BLaER1 (cell line): ENCODE data around the gene CDC27.
"Not testable (repeated sequence)": the region's sequence is repeated elsewhere in the genome, so short reads cannot be mapped to it uniquely, and the experiment has no call there.

ENCODE experiments used
- H3K27ac ChIP-seq: shearing (Covaris generic); formaldehyde crosslinking; 2 replicates; pipeline ENCODE4 v1.8.1; 2022
- H3K27me3 ChIP-seq: shearing (Covaris generic); formaldehyde crosslinking; 2 replicates; pipeline ENCODE4 v1.8.1; 2022
- H3K36me3 ChIP-seq: shearing (Covaris generic); formaldehyde crosslinking; 2 replicates; pipeline ENCODE4 v1.8.1; 2022
- H3K4me1 ChIP-seq: shearing (Covaris generic); formaldehyde crosslinking; 2 replicates; pipeline ENCODE4 v1.8.1; 2022
- H3K4me2 ChIP-seq: shearing (Covaris generic); formaldehyde crosslinking; 2 replicates; pipeline ENCODE4 v1.8.1; 2022
- H3K4me3 ChIP-seq: shearing (Covaris generic); formaldehyde crosslinking; 2 replicates; pipeline ENCODE4 v1.8.1; 2022
- H3K9ac ChIP-seq: shearing (Covaris generic); formaldehyde crosslinking; 2 replicates; pipeline ENCODE4 v1.8.1; 2022
- H3K9me3 ChIP-seq: shearing (Covaris generic); formaldehyde crosslinking; 2 replicates; pipeline ENCODE4 v1.8.1; 2022
- H4K20me1 ChIP-seq: shearing (Covaris generic); formaldehyde crosslinking; 2 replicates; pipeline ENCODE4 v1.8.1; 2022
- Cebpa-rat ChIP-seq: shearing (Covaris generic); IDR thresholded peaks from 2 replicates; pipeline ENCODE4 v1.8.1; 2022

The CDC27 gene

GRCh38 chr17:47220531-47220999 lies 31.5 kb upstream of the CDC27 start:
- no peaks in the 10 kb centered on the region for H4K20me1 ChIP-seq
- peak overlapping the region; percentile 84 for H3K4me2 ChIP-seq
- no peak overlapping the region for H3K4me3 ChIP-seq
- no peaks in the 10 kb centered on the region for H3K27me3 ChIP-seq
- H3K4me1 ChIP-seq, result peaks cover 57% of the 10 kb centered on the region
- no peak overlapping the region; the same call in 1 of the 2 replicates for H3K9ac ChIP-seq
- peaks cover 34% of the 10 kb centered on the region for H3K9me3 ChIP-seq
- peak overlapping the region; percentile 5 for H3K27ac ChIP-seq
- peaks cover 10% of the 10 kb centered on the region; the same call in 1 of the 2 replicates for H3K36me3 ChIP-seq
- no peak for TF ChIP-seq Cebpa-rat

GRCh38 chr17:47219621-47220475 lies 30.8 kb upstream of the CDC27 start:
- no peak overlapping the region for H3K4me3 ChIP-seq
- H3K9ac ChIP-seq, result no peak overlapping the region; the same call in 1 of the 2 replicates
- no peaks in the 10 kb centered on the region for H3K27me3 ChIP-seq
- H4K20me1 ChIP-seq, result no peaks in the 10 kb centered on the region
- peaks cover 30% of the 10 kb centered on the region for H3K9me3 ChIP-seq
- H3K36me3 ChIP-seq, result peaks cover 10% of the 10 kb centered on the region; the same call in 1 of the 2 replicates
- peaks cover 57% of the 10 kb centered on the region for H3K4me1 ChIP-seq
- peak overlapping the region; percentile 84 for H3K4me2 ChIP-seq
- TF ChIP-seq Cebpa-rat, result no peak
- H3K27ac ChIP-seq, result peak overlapping the region; percentile 72

- peak overlapping the region; percentile 84 for H3K4me2 ChIP-seq
These were observed 29.9 kb upstream of the CDC27 start for GRCh38 chr17:47218896-47219430.

GRCh38 chr17:47217279-47217678 lies 28.2 kb upstream of the CDC27 start:
- not testable (repeated sequence) for H3K9me3 ChIP-seq, H3K27me3 ChIP-seq, H3K36me3 ChIP-seq, H3K27ac ChIP-seq, H3K9ac ChIP-seq, H3K4me3 ChIP-seq, H4K20me1 ChIP-seq
- peaks cover 57% of the 10 kb centered on the region for H3K4me1 ChIP-seq
- peak overlapping the region; percentile 84 for H3K4me2 ChIP-seq

More at GRCh38 chr17:47218896-47219430, 29.9 kb upstream of the CDC27 start:
- Histone ChIP-seq H3K27me3 (no peaks in the 10 kb centered on the region), H4K20me1 (no peaks in the 10 kb centered on the region), H3K4me1 (peaks cover 57% of the 10 kb centered on the region), H3K9me3 (peaks cover 22% of the 10 kb centered on the region), H3K27ac (peak overlapping the region; percentile 72), H3K36me3 (peaks cover 10% of the 10 kb centered on the region; the same call in 1 of the 2 replicates), H3K4me3 (no peak overlapping the region), H3K9ac (peak overlapping the region; percentile 35; the same call in 1 of the 2 replicates)
- no peak for TF ChIP-seq Cebpa-rat

GRCh38 chr17:47216821-47217220 lies 27.7 kb upstream of the CDC27 start:
- Histone ChIP-seq H3K4me2 (peak overlapping the region; percentile 84), H3K4me1 (peaks cover 54% of the 10 kb centered on the region)
- not testable (repeated sequence) for H3K4me3 ChIP-seq, H4K20me1 ChIP-seq, H3K36me3 ChIP-seq, H3K9ac ChIP-seq, H3K27me3 ChIP-seq, H3K9me3 ChIP-seq, H3K27ac ChIP-seq

- Histone ChIP-seq H3K4me1 (peaks cover 49% of the 10 kb centered on the region), H3K27ac (no peak overlapping the region)
These were observed 25.8 kb upstream of the CDC27 start for GRCh38 chr17:47214931-47215330.

GRCh38 chr17:47213540-47213939 lies 24.4 kb upstream of the CDC27 start:
- no peaks in the 10 kb centered on the region for H4K20me1 ChIP-seq
- H3K4me1 ChIP-seq, result peaks cover 49% of the 10 kb centered on the region
- no peak overlapping the region for H3K4me3 ChIP-seq
- H3K36me3 ChIP-seq, result no peaks in the 10 kb centered on the region
- no peak overlapping the region for H3K4me2 ChIP-seq
- no peak for TF ChIP-seq Cebpa-rat
- H3K9me3 ChIP-seq, result no peaks in the 10 kb centered on the region
- no peak overlapping the region for H3K27ac ChIP-seq
- no peaks in the 10 kb centered on the region for H3K27me3 ChIP-seq
- no peak overlapping the region for H3K9ac ChIP-seq

More at GRCh38 chr17:47214931-47215330, 25.8 kb upstream of the CDC27 start:
- Histone ChIP-seq H3K27me3 (no peaks in the 10 kb centered on the region), H3K9ac (no peak overlapping the region), H4K20me1 (no peaks in the 10 kb centered on the region), H3K4me2 (no peak overlapping the region), H3K4me3 (no peak overlapping the region), H3K36me3 (no peaks in the 10 kb centered on the region), H3K9me3 (no peaks in the 10 kb centered on the region)
- no peak for TF ChIP-seq Cebpa-rat

- H3K27ac ChIP-seq, result no peak overlapping the region
- no peak overlapping the region for H3K4me3 ChIP-seq
- peaks cover 49% of the 10 kb centered on the region for H3K4me1 ChIP-seq
- no peak for TF ChIP-seq Cebpa-rat
- no peaks in the 10 kb centered on the region for H3K36me3 ChIP-seq
- H3K4me2 ChIP-seq, result no peak overlapping the region
- no peaks in the 10 kb centered on the region for H4K20me1 ChIP-seq
- H3K9ac ChIP-seq, result no peak overlapping the region
- H3K9me3 ChIP-seq, result no peaks in the 10 kb centered on the region
- H3K27me3 ChIP-seq, result no peaks in the 10 kb centered on the region
These were observed 23.4 kb upstream of the CDC27 start for GRCh38 chr17:47212458-47212857.

GRCh38 chr17:47210779-47211178 lies 21.7 kb upstream of the CDC27 start:
- Histone ChIP-seq H3K9ac (no peak overlapping the region), H3K9me3 (no peaks in the 10 kb centered on the region), H3K27ac (peak overlapping the region; percentile 23; the same call in 1 of the 2 replicates), H4K20me1 (no peaks in the 10 kb centered on the region), H3K4me2 (peak overlapping the region; percentile 91), H3K4me3 (no peak overlapping the region), H3K36me3 (no peaks in the 10 kb centered on the region), H3K27me3 (no peaks in the 10 kb centered on the region), H3K4me1 (peaks cover 55% of the 10 kb centered on the region)
- TF ChIP-seq Cebpa-rat, result no peak

GRCh38 chr17:47210105-47210504 lies 21.0 kb upstream of the CDC27 start:
- H3K4me1 ChIP-seq, result peaks cover 62% of the 10 kb centered on the region
- peak overlapping the region; percentile 91 for H3K4me2 ChIP-seq
- H3K4me3 ChIP-seq, result peak overlapping the region; percentile 41; the same call in 1 of the 2 replicates
- H3K9me3 ChIP-seq, result no peaks in the 10 kb centered on the region
- H3K9ac ChIP-seq, result no peak overlapping the region
- no peak for TF ChIP-seq Cebpa-rat
- H4K20me1 ChIP-seq, result no peaks in the 10 kb centered on the region
- H3K27ac ChIP-seq, result peak overlapping the region; percentile 87
- H3K36me3 ChIP-seq, result no peaks in the 10 kb centered on the region
- H3K27me3 ChIP-seq, result no peaks in the 10 kb centered on the region
